ENCODE data around the gene TMEM260. TPM values are rescaled to one million over a fixed set of nuclear protein-coding genes. Genes with fewer than 3 reads are reported as not detected.
"Not testable (repeated sequence)": the region's sequence is repeated elsewhere in the genome, so short reads cannot be mapped to it uniquely, and the experiment has no call there.

TMEM260 gene
- total RNA-seq, 1 experiment from 2014 or later: 20.1 TPM

DNA sequence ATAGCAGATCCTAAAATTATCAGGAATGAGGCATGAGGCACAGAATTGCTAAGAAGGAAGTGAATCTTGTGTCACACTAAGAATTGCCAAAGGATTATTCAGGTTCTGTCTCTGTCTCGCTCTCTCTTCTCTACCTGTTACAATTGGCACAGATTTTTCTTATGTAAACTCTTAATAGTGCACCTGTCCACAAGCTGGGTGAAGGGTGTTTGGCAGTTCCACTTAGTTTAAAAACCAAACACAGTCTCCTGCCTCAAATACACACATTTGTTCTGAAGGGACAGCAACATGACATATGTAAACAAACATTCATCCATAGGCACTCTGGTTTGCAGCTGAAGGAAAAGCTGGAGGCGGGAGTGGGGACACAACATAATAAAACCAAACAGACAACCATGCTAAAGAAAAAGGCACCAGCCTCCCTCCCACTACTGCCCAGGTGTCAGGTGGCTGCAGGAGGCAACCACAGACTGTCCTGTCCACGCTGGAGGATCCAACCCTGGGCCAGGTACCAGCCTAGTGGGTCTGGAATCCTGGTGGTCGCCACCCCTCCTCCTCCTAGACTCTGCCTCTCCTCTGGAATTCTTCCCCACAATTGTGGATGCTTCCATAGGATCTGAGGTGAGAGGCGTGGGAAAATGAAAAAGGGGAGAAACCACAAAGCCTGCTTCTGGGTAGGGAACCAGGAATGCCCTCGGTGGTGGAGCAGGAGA, 81.2 kb downstream of the TMEM260 start:
- DNase-seq (ENCODE audit: low spot score): no peak
- in situ Hi-C loops (cut with HindIII; ENCODE audit: low sequenced_read_pairs): no loop called here

DNA sequence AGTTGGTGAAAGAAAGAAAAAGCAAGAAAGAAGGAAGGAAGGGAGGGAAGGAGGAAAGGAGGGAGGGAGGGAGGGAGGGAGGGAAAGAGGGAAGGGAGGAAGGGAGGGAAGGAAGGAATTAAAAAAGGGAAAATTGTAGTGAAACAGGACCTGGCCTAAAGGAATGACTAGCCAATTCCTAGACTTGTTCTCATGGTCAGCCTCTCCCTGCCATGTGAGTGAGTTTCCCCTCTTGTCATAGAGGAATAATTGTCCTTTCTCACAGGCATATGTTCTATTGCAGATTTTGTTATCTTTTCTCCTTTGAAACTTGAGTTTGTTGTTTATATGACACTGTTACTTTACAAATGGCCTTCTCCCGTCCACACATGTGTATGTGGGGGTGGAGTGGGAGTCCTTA, 81.9 kb downstream of the TMEM260 start:
- in situ Hi-C loops (cut with HindIII; ENCODE audit: low sequenced_read_pairs): no loop called here
- DNase-seq (ENCODE audit: low spot score): no peak

DNA sequence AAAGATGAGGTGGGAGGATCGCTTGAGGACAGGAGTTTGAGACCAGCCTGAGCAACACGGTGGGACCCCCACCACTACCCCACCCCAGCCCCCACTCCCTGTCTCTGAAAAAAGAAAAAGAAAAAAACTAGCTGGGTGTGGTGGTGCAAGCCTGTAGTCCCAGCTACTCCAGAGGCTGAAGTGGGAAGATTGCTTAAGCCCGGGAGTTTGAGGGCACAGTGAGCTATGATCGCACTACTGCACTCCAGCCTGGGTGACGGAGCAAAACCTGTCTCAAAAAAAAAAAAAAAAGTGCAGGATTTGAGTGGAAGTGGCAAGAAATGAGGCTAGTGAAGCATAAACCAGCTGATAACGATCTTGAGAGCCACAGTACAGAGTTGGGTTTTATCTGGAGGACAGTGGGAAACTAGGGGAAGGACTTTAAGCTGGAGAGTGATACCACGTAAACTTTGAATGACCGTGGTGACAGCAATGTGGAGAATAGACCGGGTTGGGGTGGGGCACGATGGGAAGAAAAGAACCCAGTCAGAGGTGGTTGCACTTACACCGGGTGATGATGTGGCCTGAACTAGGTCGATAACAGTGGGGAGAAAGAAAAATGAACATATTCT, 85.3 kb downstream of the TMEM260 start:
- in situ Hi-C loops (cut with HindIII; ENCODE audit: low sequenced_read_pairs): no loop called here
- no peak for DNase-seq (ENCODE audit: low spot score)

DNA sequence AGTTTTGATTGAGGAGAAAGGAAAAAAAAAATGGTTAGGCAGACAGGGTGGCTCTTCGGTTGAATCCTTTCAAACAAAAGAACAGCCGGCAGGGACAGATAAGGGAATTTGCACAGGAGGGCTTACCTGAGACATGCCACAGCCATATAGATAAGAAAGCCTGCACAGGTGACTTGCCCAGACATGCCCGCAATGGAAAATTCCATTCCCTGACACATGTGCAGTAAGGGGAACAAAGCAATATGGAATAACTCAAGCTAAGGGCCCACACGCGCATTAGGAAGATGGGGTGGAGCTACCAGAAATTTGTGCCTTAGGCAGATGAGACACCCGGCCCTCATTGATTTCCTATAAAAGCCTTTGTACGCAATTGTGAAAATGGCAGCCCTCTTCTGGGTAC, 86.7 kb downstream of the TMEM260 start:
- no peak for DNase-seq (ENCODE audit: low spot score)
- in situ Hi-C loops (cut with HindIII; ENCODE audit: low sequenced_read_pairs): no loop called here

DNA sequence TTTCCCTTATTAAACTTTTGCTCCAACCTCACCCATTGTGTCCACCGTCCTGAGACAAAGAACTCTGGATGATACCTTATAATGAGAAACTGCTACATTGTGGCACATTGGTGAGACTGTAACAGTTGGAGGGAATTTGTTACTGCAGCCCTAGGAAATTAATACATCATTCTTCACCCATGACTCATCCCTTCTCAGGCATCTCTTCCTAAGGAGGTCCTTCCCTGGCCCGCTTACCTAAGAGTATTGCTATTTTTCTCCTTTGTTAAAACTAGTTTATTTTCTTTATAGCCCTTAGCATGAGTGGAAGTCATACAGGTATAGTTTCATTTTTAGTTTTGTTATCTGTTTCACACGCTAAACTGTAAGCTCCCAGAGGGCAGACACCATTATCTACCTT, 87.1 kb downstream of the TMEM260 start:
- in situ Hi-C loops (cut with HindIII; ENCODE audit: low sequenced_read_pairs): no loop called here

DNA sequence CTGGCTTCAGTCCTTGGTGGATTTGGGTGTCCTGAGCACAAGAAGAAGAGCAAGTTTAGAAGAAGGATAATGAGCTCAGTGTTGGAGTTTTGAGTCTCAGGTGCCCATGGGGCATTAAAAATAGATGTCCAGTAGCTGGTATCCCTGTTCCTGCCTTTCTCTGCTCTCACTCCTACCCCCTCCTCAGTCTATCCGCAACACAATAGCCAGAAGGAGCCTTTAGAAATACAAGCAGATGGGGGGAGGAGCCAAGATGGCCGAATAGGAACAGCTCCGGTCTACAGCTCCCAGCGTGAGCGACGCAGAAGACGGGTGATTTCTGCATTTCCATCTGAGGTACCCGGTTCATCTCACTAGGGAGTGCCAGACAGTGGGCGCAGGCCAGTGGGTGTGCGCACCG, 87.7 kb downstream of the TMEM260 start:
- in situ Hi-C loops (cut with HindIII; ENCODE audit: low sequenced_read_pairs); DNase-seq (ENCODE audit: low spot score): not testable (repeated sequence)

More for the DNA sequence above, 87.1 kb downstream of the TMEM260 start:
- DNase-seq (ENCODE audit: low spot score): no peak

DNA sequence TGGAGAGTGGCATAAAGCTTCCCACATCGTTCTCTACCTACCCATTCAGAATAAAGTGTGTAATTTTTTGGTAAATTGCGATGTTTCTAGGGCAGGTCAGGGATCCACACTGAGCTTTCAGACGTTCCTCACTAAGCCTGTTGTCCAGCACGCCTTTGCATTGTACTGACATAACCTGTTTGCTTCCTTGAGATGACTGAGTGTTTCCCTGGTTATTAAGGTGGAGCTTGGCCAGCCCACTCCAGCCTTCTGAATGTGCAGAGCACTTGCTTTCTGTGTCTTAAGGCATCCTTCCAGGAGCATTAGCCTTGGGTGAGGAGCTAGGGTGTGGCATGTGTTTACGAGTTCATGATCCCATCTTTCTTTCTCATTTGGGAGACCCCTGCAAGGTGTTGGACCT, 96.4 kb downstream of the TMEM260 start:
- no peak for DNase-seq (ENCODE audit: low spot score)
- in situ Hi-C loops (cut with HindIII; ENCODE audit: low sequenced_read_pairs): no loop called here

DNA sequence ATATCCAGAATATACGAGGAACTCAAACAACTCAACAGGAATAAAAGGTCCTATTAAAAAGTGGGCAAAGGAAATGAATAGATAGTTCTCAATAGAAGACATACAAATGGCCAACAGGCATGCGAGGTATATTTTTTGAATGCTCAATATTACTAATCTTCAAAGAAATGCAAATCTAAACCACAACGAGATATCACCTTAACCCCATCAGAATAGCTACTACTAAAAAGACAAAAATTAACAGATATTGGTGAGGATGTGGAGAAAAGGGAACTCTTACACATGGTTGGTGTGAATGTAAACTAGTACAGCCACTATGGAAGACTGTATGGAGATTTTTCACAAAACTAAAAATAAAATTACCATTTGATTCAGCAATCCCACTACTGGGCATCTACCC, 99.2 kb downstream of the TMEM260 start:
- in situ Hi-C loops (cut with HindIII; ENCODE audit: low sequenced_read_pairs): no loop called here
- DNase-seq (ENCODE audit: low spot score): no peak

DNA sequence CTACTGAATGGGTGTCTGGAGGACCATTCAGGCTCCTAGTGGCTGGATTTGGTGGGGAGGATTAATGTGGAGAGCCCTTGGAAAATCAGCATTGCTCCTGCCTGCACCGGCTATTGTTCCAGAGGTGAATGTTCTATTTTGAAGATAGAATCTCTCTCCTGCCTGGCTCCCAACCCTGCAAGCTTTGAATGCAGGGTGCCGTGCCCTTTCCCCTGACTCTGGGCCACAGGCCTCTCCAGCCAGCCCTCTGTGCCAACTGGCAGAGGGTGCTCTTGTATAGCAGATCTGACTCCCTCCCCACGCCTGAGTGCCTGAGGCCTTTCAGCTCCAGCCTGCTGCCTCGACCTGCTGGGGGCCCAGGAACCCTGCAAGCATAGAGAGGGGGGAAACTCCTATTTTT, 106.8 kb downstream of the TMEM260 start:
- in situ Hi-C loops (cut with HindIII; ENCODE audit: low sequenced_read_pairs): no loop called here
- peak; percentile 69 for DNase-seq (ENCODE audit: low spot score)

DNA sequence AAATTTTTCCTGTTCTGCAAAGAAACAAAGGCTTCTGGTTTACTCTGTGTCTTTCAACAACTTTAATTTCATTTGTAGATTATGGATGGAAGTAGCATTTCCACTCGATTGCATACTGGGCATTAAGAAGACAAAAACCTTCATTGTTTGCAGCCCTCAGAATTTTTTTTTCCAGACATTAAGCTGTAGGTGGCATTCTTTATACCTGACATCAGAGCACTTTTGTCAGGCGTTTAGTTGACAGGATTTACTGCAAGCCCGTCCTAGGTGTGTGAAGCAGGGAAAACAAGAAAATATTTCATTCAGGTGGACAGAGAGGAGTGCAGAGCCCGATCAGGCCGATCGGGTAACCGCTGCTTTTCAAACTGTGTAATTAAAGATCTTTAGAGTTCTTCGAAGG, 107.5 kb downstream of the TMEM260 start:
- in situ Hi-C loops (cut with HindIII; ENCODE audit: low sequenced_read_pairs): no loop called here
- no peak for DNase-seq (ENCODE audit: low spot score)

DNA sequence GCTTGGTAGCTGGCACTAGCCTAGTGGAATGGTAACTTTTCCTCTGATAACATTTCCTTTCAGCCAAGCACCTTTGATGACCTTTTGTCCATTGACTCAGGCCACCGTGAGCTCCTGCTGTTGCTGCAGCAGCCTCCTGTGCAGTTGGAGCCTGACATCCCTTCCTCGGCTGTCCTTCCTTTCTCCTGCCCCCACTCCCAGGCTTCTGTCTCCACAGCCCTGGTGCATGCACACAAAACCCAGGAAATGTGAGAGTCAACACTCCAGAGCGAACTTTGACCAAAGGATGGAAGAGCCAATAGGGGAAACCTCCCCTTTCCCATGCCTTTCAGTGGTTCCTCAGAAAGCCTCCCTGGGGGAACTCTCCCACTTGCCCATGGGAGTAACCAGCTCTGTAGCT, 115.0 kb downstream of the TMEM260 start:
- no peak for DNase-seq (ENCODE audit: low spot score)
- in situ Hi-C loops (cut with HindIII; ENCODE audit: low sequenced_read_pairs): no loop called here

DNA sequence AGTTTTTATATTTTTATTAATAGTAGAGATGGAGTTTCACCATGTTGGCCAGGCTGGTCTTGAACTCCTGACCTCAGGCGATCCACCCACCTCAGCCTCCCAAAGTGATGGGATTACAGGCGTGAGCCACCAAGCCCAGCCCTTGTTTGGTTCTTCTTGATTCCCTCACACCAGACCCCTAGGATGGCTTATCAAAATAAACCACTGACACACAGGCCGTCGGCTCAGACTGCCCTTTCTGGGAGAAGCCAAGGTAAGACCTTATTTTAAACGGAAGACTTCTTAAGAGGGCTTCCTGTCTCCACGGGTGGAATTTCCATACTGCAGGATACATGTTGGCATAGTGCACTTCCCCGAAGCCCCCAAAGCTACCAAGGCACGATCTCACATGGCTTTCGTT, 115.6 kb downstream of the TMEM260 start:
- DNase-seq (ENCODE audit: low spot score); in situ Hi-C loops (cut with HindIII; ENCODE audit: low sequenced_read_pairs): not testable (repeated sequence)

Other genes starting within 250 kb of the TMEM260 start
- 105 and 128 TPM in 2 replicates for gene OTX2, start 230.7 kb downstream of the TMEM260 start, total RNA-seq (2014; rRNA removed; shearing (Covaris generic))